Activated CD4-positive, alpha-beta T cell treated with anti-CD3 and anti-CD28 coated beads, Interleukin-2, amount 50 U/mL, for 48 hours (primary cell): ENCODE data around the gene CDC5L.
"Not testable (repeated sequence)": the region's sequence is repeated elsewhere in the genome, so short reads cannot be mapped to it uniquely, and the experiment has no call there.

Experiments used
- DNase-seq, 2 experiments: peaks; one replicate each; pipeline ENCODE4 v3.0.0-alpha.2; 2020

CDC5L gene

DNA sequence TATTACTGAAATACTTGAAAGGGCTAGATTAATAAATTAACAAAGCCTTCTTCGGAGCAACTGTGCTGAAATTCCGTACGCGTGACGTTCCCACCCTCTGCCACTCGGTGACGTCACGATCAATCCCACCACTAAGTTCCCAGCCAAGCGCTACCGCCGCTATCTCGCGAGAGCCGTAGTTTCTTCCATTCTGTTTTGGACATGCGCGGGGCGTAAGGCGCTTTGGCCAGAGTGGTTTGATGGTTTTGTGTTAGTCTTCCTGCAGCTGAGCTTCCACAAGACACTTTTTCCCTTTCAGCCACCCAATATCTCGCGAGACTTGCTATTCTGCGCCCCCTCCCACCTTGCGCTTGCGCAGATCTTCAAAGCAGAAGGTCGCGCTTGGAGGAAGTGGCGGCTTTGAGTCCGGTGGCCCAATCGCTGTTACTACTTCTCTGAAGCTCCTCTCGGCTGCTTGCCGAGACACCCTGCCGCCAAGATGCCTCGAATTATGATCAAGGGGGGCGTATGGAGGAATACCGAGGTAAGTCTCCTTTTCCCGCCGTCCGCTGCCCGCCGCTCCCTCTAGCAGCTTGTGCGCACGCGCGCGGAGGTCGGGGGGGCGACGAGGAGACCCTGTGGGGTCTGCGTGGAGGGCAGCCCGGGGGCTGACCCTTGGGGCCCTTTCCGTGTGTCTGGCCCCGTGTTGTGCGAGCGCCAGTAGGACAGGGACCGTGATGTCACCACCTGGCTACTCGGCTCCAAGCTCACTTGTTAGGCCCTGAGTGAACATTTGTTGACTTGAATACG lies at the start of gene CDC5L:
Gene CDC5L (plus strand): TSS at position 361 of the 789 bp plus-strand sequence. CDS start 118 bp downstream, at position 479.
- DNase-seq: peak; percentile 91 to 93

DNA sequence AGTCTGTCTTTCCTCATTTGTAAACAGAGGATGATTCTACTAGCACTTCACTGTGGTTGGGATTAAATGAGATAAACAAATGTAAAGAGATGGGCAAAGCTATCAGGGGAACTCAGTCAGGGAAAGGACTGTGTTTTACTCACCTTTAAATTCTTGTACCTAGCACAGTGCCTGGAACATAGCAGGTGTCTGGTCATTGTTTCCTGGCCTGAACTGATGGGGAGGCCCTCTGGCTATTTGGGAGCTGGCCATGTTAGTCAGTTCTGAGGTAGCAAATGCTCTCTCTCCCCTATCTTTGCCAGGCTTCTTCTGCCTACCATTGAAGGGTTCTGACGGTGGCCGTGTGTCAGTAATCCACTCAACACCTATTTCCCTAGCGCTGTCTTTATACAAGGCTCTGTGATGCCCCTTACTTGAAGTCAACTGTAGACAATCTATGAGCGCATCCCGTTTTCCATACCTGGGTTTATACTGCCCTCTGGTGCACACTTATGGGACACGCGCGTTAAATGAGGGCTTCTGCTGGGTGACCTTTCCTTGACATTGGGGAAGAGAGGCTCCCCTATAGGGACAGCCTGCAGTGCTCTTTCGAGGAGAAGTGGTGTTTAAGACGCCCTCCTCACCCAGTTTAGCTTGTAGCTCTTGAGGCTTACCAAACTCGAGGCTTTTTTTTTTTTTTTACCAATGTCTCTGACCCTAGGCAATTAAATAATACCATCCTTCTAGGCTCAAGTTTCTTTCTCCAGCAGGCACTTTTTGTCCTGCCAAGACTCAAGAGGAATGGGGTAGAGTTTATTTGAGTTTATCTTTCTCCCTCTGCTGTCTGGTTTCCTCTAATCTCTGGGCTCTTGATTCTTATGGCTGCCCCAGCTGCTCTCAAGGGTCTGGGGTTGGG lies 49.0 kb upstream of the CDC5L start:
- DNase-seq: peak; percentile 70 to 75

DNA sequence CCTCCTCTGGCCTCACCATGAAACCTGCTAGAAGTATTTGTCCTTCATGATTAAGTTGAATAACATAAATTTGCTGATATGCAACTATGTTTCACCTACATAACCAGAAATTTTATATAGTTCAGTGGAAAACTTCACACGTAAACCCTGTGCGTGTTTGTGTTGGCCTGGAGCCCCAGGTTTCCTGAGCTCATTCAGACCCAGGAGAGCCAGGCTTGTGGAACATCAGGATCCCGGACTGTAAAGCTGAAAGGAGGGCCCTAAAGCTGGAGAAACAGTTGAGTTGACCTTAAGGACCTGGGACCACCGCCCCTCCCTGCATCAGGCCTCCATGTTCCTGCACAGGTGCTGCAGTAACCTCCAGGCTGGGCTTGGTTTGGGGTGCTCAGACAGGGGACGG lies 48.2 kb upstream of the CDC5L start:
- no peak for DNase-seq

DNA sequence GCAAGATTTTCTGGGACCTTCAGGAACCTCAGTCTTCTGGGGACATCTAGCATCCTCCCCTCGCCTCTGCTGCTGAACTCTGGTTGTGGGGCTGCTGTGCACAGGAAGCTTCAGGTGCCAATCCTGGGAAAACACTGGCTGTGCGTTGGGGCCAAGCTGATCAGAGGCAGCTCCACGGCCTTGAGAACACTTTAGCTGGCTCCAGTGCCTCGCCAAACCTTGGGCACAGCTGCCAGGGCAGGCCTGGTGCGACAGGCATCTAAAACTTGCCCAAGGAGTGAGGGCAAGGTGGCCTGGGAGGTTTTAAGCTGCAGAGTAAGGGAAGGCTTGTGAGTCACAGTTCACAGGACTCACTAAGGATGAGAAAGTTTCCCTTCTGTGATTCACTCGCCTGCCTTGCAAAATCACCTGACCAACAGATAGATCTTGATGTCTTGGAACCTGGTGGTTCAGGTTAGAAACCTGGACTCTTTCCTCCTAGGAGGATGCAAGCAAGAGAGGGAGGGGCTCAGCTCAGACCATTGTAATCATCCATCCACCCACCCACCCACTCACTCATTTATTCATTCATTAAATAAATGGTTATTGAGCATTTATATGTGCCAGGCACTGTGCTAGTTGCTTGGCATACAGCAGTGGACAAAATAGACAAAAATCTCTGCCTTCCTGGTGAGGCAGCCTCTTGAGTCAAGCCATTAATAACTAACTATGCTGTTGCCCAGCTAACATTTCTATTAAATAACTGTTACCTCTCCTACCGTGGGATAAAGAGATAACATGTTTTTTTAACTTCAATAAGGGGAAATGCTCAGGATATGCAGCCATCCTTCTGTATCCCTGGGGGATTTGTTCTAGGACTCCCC lies 47.5 kb upstream of the CDC5L start:
- DNase-seq: peak in 1 of 2 experiments; percentile 10

GRCh38 chr6:44341095-44341890 lies 46.2 kb upstream of the CDC5L start:
- DNase-seq: no peak

DNA sequence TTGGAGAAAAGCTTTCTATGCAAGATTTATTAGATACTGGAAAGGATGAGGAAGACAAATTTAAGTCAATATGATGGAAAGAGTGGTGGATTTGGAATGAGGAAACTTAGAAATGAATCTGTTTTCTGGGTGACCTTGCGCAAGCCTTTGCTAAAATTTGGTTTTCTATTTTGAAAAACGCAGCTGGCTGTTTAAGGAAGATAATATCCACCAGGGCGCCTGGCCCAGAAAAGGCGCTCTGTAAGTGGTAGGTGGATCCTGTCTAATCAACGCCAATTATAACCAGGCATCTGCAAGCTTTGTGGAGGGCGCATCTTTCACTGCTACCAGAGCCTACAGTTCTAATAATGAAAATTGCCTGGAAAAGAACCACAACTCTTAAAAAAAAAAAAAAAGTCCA lies 45.5 kb upstream of the CDC5L start:
- no peak for DNase-seq

DNA sequence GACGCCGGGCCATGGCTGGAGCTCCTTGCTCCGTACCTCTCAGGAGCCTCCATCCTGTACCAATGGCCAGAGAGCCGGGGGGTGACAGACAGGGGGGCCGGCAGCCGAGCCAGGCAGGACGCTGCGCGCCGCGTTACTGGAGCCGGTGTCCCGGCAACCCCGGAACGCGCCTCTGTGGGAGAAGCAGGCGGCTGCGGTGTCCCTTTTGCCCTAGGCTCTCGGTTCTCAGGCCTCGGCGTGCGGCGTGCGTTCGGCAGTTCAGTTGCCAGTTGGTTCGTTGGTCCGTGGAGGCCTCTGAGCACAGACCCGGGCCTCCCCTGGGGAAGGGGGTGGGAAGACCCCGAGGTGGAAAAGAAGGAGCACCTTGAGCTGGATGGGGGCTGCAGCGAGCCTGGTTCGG lies 45.0 kb upstream of the CDC5L start, which contains the start of gene SPATS1:
Gene SPATS1 (plus strand): TSS at position 162 of the 400 bp plus-strand sequence. CDS start 446 bp downstream, outside the sequence.
- no peak for DNase-seq

- DNase-seq: not testable (repeated sequence)
These were observed 40.7 kb upstream of the CDC5L start for GRCh38 chr6:44346818-44347217.

DNA sequence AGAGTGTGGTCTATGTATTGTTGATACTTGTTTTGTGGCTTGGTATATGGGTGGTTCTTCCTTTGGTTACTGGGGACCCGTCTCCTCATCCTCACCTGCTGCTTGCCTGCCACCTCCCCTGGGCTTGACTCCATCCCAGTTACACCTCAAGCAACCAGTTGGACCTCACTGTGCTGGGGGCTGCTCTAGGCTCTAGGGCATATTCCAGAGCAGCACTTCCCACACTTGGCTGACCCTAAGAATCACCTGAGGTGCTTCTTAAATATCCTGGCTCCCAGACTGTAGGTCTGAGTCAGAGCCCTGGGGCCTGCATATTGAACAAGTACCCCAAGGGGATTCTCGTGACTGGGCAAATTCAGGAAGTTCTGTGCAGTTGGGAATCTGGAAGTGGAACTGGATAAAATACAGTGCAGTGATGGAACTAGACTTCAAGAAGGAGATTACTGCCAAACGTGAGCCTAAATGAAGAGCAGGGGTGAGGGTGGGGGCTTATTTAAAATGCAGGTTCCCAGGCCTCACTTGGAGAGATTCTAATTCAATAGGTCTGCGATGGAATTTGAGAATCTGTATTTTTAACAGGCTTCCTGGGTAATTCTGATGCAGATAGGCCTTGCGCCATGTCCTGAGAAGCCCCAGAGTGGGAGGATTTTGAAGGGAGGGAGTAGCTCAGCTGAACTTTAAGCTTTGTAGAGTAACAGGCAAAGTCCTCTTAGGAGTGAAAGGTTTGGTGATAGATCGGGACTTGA lies 37.4 kb upstream of the CDC5L start:
- DNase-seq: no peak

DNA sequence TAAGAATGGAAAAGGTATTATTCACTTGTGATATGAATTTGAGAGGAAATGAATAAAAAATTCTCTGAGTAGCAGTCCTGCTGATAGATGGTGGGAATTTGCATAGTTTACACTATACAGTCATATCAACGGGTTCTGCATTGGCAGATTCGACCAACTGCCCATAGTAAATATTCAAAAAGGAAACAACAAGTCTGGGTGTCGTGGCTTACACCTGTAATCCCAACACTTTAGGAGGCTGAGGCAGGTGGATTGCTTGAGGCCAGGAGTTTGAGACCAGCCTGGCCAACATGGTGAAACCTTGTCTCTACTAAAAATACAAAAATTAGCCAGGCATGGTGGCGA lies 36.9 kb upstream of the CDC5L start:
- DNase-seq: not testable (repeated sequence)

- no peak for DNase-seq
These were observed 35.2 kb upstream of the CDC5L start for GRCh38 chr6:44352259-44352658.

DNA sequence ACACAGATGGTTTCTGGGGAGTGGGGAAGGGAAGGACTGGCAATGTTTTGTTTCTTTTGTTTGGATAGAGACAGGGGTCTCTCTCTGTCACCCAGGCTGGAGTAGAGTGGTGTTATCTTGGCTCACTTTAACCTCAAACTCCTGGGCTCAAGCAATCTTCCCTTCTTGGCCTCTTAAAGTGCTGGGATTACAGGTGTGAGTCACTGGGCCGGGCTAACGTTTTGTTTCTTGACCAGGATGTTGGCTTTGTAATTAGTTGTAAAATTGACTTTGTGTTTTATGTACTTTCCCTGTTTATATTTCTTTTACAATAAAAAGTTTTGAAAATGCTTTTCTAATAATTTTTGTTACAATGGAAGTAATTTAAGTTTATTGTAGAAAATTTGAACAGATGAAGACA lies 34.2 kb upstream of the CDC5L start:
- DNase-seq: no peak

DNA sequence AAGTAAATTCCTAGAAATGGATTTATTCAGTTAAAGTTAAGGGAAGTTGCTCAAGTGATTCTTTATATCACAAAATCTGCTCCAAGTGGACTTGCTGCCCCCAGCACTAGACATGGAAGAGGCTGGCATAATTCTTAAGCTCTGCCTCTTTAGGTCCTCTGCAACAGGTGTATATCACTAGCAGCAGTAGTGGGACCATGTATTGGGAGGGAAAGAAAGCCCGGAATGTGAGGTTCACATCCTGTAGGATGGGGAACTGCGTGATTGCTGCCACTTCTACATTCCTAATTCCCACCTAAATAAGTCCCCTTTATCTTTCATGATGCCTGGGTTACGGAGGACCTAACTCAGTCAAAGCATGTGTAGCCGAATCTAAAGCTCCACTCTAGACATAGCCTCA lies 31.9 kb upstream of the CDC5L start:
- DNase-seq: no peak

DNA sequence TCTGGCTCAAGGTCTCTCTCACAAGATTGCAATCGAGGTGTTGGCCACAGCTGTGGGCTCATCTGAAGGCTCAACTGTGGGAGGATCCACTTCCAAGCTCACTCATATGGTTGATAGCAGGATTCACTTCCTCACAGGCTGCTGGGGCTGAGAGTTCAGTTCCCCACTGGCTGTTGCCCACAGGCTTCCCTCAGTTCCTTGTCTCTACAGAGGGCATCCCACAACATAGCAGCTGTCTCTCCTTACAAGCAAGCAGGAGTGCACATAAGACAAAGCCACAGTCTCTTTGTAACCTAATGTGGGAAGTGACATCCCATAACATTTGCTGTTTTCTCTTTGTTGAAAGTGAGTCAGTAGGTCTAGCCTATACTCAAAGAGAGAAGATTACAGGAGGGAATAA lies 31.0 kb upstream of the CDC5L start:
- DNase-seq: no peak

- no peak for DNase-seq
These were observed 27.5 kb upstream of the CDC5L start for GRCh38 chr6:44359973-44360372.

DNA sequence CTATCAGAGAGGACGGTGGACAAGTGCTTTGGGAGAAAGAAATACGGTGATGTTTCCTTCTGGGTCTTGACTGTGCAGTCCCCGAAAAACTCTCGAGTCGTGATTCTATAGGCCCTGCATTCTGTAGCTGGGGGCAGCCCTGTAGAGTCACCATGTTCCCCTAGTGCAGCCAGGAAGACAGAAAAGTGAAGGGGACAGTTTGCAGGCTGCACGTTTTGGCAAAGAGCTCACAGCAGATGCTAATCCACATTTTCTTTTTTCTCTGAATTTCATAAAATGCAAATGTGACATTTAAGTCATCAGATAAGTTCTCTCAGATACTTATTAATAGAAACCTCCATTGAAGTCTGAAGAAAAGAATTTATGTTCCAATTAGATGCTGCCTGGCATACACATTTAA lies 25.6 kb upstream of the CDC5L start:
- DNase-seq: no peak

- DNase-seq: no peak
These were observed 24.1 kb upstream of the CDC5L start for GRCh38 chr6:44363377-44363926.

- no peak for DNase-seq
These were observed 20.7 kb upstream of the CDC5L start for GRCh38 chr6:44366781-44367180.

GRCh38 chr6:44367681-44368080 lies 19.8 kb upstream of the CDC5L start:
- DNase-seq: no peak

GRCh38 chr6:44373051-44373450 lies 14.5 kb upstream of the CDC5L start:
- no peak for DNase-seq

GRCh38 chr6:44373787-44374186 lies 13.7 kb upstream of the CDC5L start:
- DNase-seq: no peak
